ENCODE measurements around the gene FARS2. TPM values are rescaled to one million over a fixed set of nuclear protein-coding genes. Genes with fewer than 3 reads are reported as not detected.
A peak's percentile ranks its signal among the peaks of the same experiment; 100 is the strongest.

Gene FARS2
- total and polyA plus RNA-seq, 11 donors: 11.4 to 24.6 (median 20.5) TPM

GRCh38 chr6:5670811-5671561 lies 409.7 kb downstream of the FARS2 start:
- peak in 1 of 5 donors; percentile 20 for DNase-seq
- no peak overlapping the region for H3K4me3 ChIP-seq
- 56 to 67% (median 56%) methylated on average over 7 of the region's 7 CpGs for WGBS, 4 donors
- no peaks in the 10 kb centered on the region for H3K9me3 ChIP-seq
- peak; percentile 37 to 86 (median 70) for ATAC-seq
- H3K36me3 ChIP-seq: no peaks in the 10 kb centered on the region
- H3K27me3 ChIP-seq: no peaks in the 10 kb centered on the region
- peak overlapping the region in 5 of 12 donors; percentile 7 to 85 (median 11) for H3K27ac ChIP-seq
- peaks cover 0 to 54% (median 8%) of the 10 kb centered on the region in 12 donors for H3K4me1 ChIP-seq
- TF ChIP-seq CTCF (IDR thresholded peaks at IDR 0.05): no peak
- TF ChIP-seq POLR2A (IDR thresholded peaks at IDR 0.05): no peak
- intact Hi-C loops (cut with DNase I): no loop called here

- intact Hi-C loops (cut with DNase I): no loop called here
- Histone ChIP-seq H3K36me3 (no peaks in the 10 kb centered on the region), H3K9me3 (no peaks in the 10 kb centered on the region), H3K27ac (peak overlapping the region in 5 of 12 donors; percentile 7 to 85 (median 15)), H3K4me1 (peaks cover 0 to 45% (median 8%) of the 10 kb centered on the region in 12 donors), H3K27me3 (no peaks in the 10 kb centered on the region), H3K4me3 (no peak overlapping the region)
- no peak for TF ChIP-seq CTCF (IDR thresholded peaks at IDR 0.05)
- no peak for TF ChIP-seq POLR2A (IDR thresholded peaks at IDR 0.05)
- WGBS, 4 donors: 92 to 95% (median 93%) methylated on average over 21 to 22 of the region's 22 CpGs
- no peak for DNase-seq
- ATAC-seq: peak in 2 of 4 donors; percentile 13 to 30
Observed at GRCh38 chr6:5671601-5672559, 410.6 kb downstream of the FARS2 start.

GRCh38 chr6:5672581-5673011 lies 411.3 kb downstream of the FARS2 start:
- H3K27me3 ChIP-seq: no peaks in the 10 kb centered on the region
- H3K9me3 ChIP-seq: no peaks in the 10 kb centered on the region
- peak; percentile 69 to 85 (median 79) for ATAC-seq
- TF ChIP-seq CTCF (IDR thresholded peaks at IDR 0.05): no peak
- TF ChIP-seq POLR2A (IDR thresholded peaks at IDR 0.05): no peak
- no peak overlapping the region for H3K4me3 ChIP-seq
- H3K4me1 ChIP-seq: peaks cover 0 to 47% (median 10%) of the 10 kb centered on the region in 12 donors
- intact Hi-C loops (cut with DNase I): no loop called here
- no peak for DNase-seq
- no peaks in the 10 kb centered on the region for H3K36me3 ChIP-seq
- WGBS, 4 donors: 81 to 87% (median 84%) methylated on average over 3 of the region's 3 CpGs
- peak overlapping the region in 1 of 12 donors; percentile 85 for H3K27ac ChIP-seq
